ENCODE data around the gene DROSHA. TPM values are rescaled to one million over a fixed set of nuclear protein-coding genes. Genes with fewer than 3 reads are reported as not detected.

Gene DROSHA
- total and polyA plus RNA-seq, 2 donors (not counting 3 experiments of a cell fraction or from before 2014, with no cell fraction given) = 49.1 to 96.4 TPM

DNA sequence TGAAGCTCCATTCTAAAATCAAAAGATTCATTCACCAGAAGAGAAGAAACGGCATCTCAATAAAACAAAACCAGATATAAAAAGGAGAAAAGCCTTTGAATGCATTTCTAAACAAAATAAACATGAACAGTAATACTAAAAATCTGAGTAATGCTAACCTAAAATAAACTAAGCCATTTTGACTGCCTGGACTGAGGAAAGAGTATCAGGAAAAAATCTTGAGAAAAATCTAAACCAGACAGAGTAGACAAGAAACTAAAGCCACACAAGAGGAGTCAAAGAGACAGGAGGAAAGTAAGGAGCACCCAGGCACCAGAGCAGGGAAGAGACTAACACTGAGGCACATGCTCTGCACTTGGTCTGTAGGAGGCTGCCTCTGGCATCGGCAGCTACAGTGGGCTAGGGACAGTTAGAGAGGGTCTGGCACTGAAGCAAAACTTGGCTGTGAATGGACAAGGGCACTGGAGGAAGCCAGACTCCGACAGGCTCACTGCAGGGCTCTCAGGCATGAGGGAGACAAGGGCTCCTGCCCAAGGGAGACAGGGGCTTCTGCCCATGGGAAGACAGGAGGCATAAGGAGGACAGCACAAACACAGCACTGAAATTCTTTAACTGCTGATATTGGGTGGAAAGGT is 50.2 kb downstream of the DROSHA start:
- FAIRE-seq (no peak), DNase-seq (ENCODE audit: low read depth, low spot score) (no peak)
- Histone ChIP-seq H3K4me2 (ENCODE audit: insufficient read depth, low read length) (no peak overlapping the region), H2AFZ (ENCODE audit: low read depth, low read length) (no peak overlapping the region), H3K27ac (ENCODE audit: insufficient read depth, low read depth, low read length) (no peak overlapping the region), H3K4me3 (replicated peaks in 1 of 3; ENCODE audit: insufficient read depth in 1 of 3, low read depth in 1 of 3, low read length in 3 of 3) (no peak overlapping the region), H3K36me3 (ENCODE audit: control insufficient read depth in 2 of 2, extremely low read depth in 1 of 2, insufficient read depth in 2 of 2, low read length in 2 of 2) (peaks cover 3 to 5% of the 10 kb centered on the region in 2 experiments), H4K20me1 (replicated peaks; ENCODE audit: control insufficient read depth, extremely low read depth, insufficient read depth, low read length) (no peaks in the 10 kb centered on the region), H3K79me2 (ENCODE audit: control insufficient read depth, insufficient read depth, low read length) (no peaks in the 10 kb centered on the region), H3K4me1 (ENCODE audit: control insufficient read depth, extremely low read depth, insufficient read depth, low read length) (peaks cover 20% of the 10 kb centered on the region), H3K9me1 (replicated peaks; ENCODE audit: control insufficient read depth, extremely low read depth, insufficient read depth, low read length) (peaks cover 2% of the 10 kb centered on the region), H3K9me3 (replicated peaks; ENCODE audit: control insufficient read depth, insufficient read depth, low read length) (no peaks in the 10 kb centered on the region), H3K9ac (replicated peaks; ENCODE audit: extremely low read depth, insufficient read depth, low read length) (no peak overlapping the region), H3K27me3 (ENCODE audit: control insufficient read depth in 2 of 2, insufficient read depth in 2 of 2, low read length in 2 of 2) (no peaks in the 10 kb centered on the region)
- ChIA-PET CTCF (no interaction called here), POLR2A (no interaction called here)
- intact Hi-C loops (cut with micrococcal nuclease) (no loop called here), dilution Hi-C loops (cut with MboI; ENCODE audit: extremely low pct_ligation_motif_present, low sequenced_read_pairs) (no loop called here)
- no TSS peak for BruUV-seq (replicated peaks)
- TF ChIP-seq FOS (IDR thresholded peaks at IDR 0.05; ENCODE audit: borderline replicate concordance, insufficient read depth, low read length) (no peak), JUN (IDR thresholded peaks at IDR 0.05; ENCODE audit: borderline replicate concordance, insufficient read depth, insufficient read length, low read depth) (no peak), MYC (IDR thresholded peaks at IDR 0.05; ENCODE audit: low read depth, low read length) (no peak)
- TF ChIP-seq, protein P1, sequence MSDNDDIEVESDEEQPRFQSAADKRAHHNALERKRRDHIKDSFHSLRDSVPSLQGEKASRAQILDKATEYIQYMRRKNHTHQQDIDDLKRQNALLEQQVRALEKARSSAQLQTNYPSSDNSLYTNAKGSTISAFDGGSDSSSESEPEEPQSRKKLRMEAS (IDR thresholded peaks at IDR 0.05; ENCODE audit: insufficient read depth, insufficient read length) = no peak

DNA sequence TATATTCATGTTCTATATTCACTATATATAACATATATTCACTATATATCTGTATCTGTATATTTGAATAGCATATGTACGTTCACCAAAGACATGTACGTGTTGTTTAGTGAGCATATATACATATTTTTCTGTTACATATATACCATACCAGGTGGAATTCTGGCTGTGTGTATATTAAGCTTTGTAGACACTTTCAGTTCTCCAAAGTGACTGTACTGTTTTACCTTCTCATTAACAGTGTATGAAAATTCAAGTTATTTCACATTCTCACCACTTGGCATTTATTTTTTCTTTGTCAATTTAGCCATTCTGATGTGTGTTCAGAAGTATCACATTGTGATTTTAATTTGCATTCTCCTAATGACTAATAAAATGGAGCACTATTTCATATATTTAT is 52.2 kb downstream of the DROSHA start:
- no peaks in the 10 kb centered on the region for H3K79me2 ChIP-seq (ENCODE audit: control insufficient read depth, insufficient read depth, low read length)
- ChIA-PET POLR2A (no interaction called here), CTCF (no interaction called here)
- dilution Hi-C loops (cut with MboI; ENCODE audit: extremely low pct_ligation_motif_present, low sequenced_read_pairs) (no loop called here), intact Hi-C loops (cut with micrococcal nuclease) (no loop called here)
- FAIRE-seq = no peak
- no peak overlapping the region for H3K27ac ChIP-seq (ENCODE audit: insufficient read depth, low read depth, low read length)
- H2AFZ ChIP-seq (ENCODE audit: low read depth, low read length) = no peak overlapping the region
- no peak overlapping the region for H3K4me2 ChIP-seq (ENCODE audit: insufficient read depth, low read length)
- no TSS peak for BruUV-seq (replicated peaks)
- TF ChIP-seq, protein P1 (IDR thresholded peaks at IDR 0.05; ENCODE audit: insufficient read depth, insufficient read length) = no peak
- no peak for TF ChIP-seq POLR2AphosphoS5 (IDR thresholded peaks at IDR 0.05; ENCODE audit: insufficient read depth, low read depth, low read length)
- TF ChIP-seq FOS (IDR thresholded peaks at IDR 0.05; ENCODE audit: borderline replicate concordance, insufficient read depth, low read length) = no peak
- TF ChIP-seq, protein P2, sequence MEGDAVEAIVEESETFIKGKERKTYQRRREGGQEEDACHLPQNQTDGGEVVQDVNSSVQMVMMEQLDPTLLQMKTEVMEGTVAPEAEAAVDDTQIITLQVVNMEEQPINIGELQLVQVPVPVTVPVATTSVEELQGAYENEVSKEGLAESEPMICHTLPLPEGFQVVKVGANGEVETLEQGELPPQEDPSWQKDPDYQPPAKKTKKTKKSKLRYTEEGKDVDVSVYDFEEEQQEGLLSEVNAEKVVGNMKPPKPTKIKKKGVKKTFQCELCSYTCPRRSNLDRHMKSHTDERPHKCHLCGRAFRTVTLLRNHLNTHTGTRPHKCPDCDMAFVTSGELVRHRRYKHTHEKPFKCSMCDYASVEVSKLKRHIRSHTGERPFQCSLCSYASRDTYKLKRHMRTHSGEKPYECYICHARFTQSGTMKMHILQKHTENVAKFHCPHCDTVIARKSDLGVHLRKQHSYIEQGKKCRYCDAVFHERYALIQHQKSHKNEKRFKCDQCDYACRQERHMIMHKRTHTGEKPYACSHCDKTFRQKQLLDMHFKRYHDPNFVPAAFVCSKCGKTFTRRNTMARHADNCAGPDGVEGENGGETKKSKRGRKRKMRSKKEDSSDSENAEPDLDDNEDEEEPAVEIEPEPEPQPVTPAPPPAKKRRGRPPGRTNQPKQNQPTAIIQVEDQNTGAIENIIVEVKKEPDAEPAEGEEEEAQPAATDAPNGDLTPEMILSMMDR (IDR thresholded peaks at IDR 0.05; ENCODE audit: extremely low read depth in 1 of 2, insufficient read depth in 1 of 2, low read depth in 1 of 2, low read length in 2 of 2) = no peak
- TF ChIP-seq JUN (IDR thresholded peaks at IDR 0.05; ENCODE audit: borderline replicate concordance, insufficient read depth, insufficient read length, low read depth) = no peak
- TF ChIP-seq POLR2A (IDR thresholded peaks at IDR 0.05; ENCODE audit: low read depth, low read length) = no peak
- TF ChIP-seq GATA2 (IDR thresholded peaks at IDR 0.05; ENCODE audit: insufficient read depth, insufficient read length, low read depth, low read length) = no peak
- TF ChIP-seq EZH2 (IDR thresholded peaks at IDR 0.05; ENCODE audit: borderline replicate concordance, low read depth, low read length, severe bottlenecking) = no peak
- TF ChIP-seq MYC (IDR thresholded peaks at IDR 0.05; ENCODE audit: low read depth, low read length) = no peak
- no peaks in the 10 kb centered on the region for H3K27me3 ChIP-seq (ENCODE audit: control insufficient read depth in 2 of 2, insufficient read depth in 2 of 2, low read length in 2 of 2)
- DNase-seq (ENCODE audit: low read depth, low spot score) = no peak
- H3K9me3 ChIP-seq (replicated peaks; ENCODE audit: control insufficient read depth, insufficient read depth, low read length) = no peaks in the 10 kb centered on the region
- peaks cover 2% of the 10 kb centered on the region for H3K9me1 ChIP-seq (replicated peaks; ENCODE audit: control insufficient read depth, extremely low read depth, insufficient read depth, low read length)
- no peaks in the 10 kb centered on the region for H4K20me1 ChIP-seq (replicated peaks; ENCODE audit: control insufficient read depth, extremely low read depth, insufficient read depth, low read length)
- no peak overlapping the region for H3K9ac ChIP-seq (replicated peaks; ENCODE audit: extremely low read depth, insufficient read depth, low read length)
- peaks cover under 1% of the 10 kb centered on the region for H3K4me1 ChIP-seq (ENCODE audit: control insufficient read depth, extremely low read depth, insufficient read depth, low read length)
- H3K36me3 ChIP-seq (ENCODE audit: control insufficient read depth in 2 of 2, extremely low read depth in 1 of 2, insufficient read depth in 2 of 2, low read length in 2 of 2) = peaks cover 3 to 5% of the 10 kb centered on the region in 2 experiments
- no peak overlapping the region for H3K4me3 ChIP-seq (replicated peaks in 1 of 3; ENCODE audit: insufficient read depth in 1 of 3, low read depth in 1 of 3, low read length in 3 of 3)

Measured in endothelial cell of umbilical vein (primary cell).